OCI-LY3 (cell line): ENCODE measurements around the gene RAB7A.
A peak's percentile ranks its signal among the peaks of the same experiment; 100 is the strongest.

Experiments used
- H2AFZ ChIP-seq: fragments of 200-600, 300-600 bp; shearing (Covaris generic); 2 replicates; pipeline ENCODE4 v1.6.0; 2014; ENCODE audit warnings: antibody characterized with exemption, low read depth, low read length
- H3K27ac ChIP-seq: fragments of 200-600, 300-600 bp; sonication (generic); 2 replicates; pipeline ENCODE4 v1.5.1; 2014; ENCODE audit warnings: mild to moderate bottlenecking, low read length, moderate library complexity, mixed read lengths
- H3K27me3 ChIP-seq: fragments of 200-600, 300-600 bp; sonication (generic); 2 replicates; pipeline ENCODE4 v1.6.1; 2014; ENCODE audit warnings: low read depth, low read length, mixed read lengths
- H3K36me3 ChIP-seq: fragments of 200-600, 300-600 bp; sonication (generic); replicated peaks from 2 replicates; pipeline ENCODE3; 2014; ENCODE audit warnings: low read depth, low read length, mixed read lengths
- H3K4me1 ChIP-seq: fragments of 300-600, 200-600 bp; sonication (generic); 2 replicates; pipeline ENCODE4 v1.6.1; 2014; ENCODE audit warnings: low read length, mixed read lengths
- H3K4me2 ChIP-seq: fragments of 200-600, 300-600 bp; sonication (generic); 2 replicates; pipeline ENCODE4 v1.6.1; 2014; ENCODE audit warnings: low read length, mixed read lengths
- H3K4me3 ChIP-seq: fragments of 300-600, 200-600 bp; sonication (generic); 2 replicates; pipeline ENCODE4 v1.5.1; 2014; ENCODE audit warnings: antibody characterized with exemption, mild to moderate bottlenecking, low read length, moderate library complexity
- H3K79me2 ChIP-seq: fragments of 300-600, 200-600 bp; shearing (Covaris generic); 2 replicates; pipeline ENCODE4 v1.6.1; 2014; ENCODE audit warnings: mild to moderate bottlenecking, low read length, mixed read lengths
- H3K9ac ChIP-seq: fragments of 300-600, 200-600 bp; shearing (Covaris generic); 2 replicates; pipeline ENCODE4 v1.6.0; 2014; ENCODE audit warnings: mild to moderate bottlenecking, low read length, moderate library complexity
- H3K9me3 ChIP-seq: fragments of 200-600, 300-600 bp; shearing (Covaris generic); 2 replicates; pipeline ENCODE4 v1.6.1; 2014; ENCODE audit warnings: low read length, mixed read lengths; ENCODE audit not compliant: insufficient read depth
- H4K20me1 ChIP-seq: fragments of 200-600, 300-600 bp; sonication (generic); 2 replicates; pipeline ENCODE4 v1.6.1; 2016; ENCODE audit warnings: low read length, mixed read lengths; ENCODE audit not compliant: insufficient read depth
- CTCF ChIP-seq: fragments of 200-600, 300-600 bp; sonication (generic); IDR thresholded peaks from 2 replicates; pipeline ENCODE4 v1.5.1; 2014; ENCODE audit warnings: antibody characterized with exemption, low read length, low read depth
- EZH2phosphoT487 ChIP-seq: fragments of 200-600 bp; shearing (Covaris generic); IDR thresholded peaks from 2 replicates; pipeline ENCODE4 v1.6.1; 2018; ENCODE audit warnings: antibody characterized with exemption, mixed run types, low read depth

Gene RAB7A

GRCh38 chr3:128681369-128681829 lies 44.6 kb upstream of the RAB7A start:
- peak overlapping the region; percentile 92 for H2AFZ ChIP-seq
- H4K20me1 ChIP-seq, result no peaks in the 10 kb centered on the region
- H3K9me3 ChIP-seq, result no peaks in the 10 kb centered on the region
- H3K4me2 ChIP-seq, result peak overlapping the region; percentile 88
- H3K79me2 ChIP-seq, result no peaks in the 10 kb centered on the region; the same call in 1 of the 2 replicates
- no peak for TF ChIP-seq EZH2phosphoT487
- TF ChIP-seq CTCF, result no peak
- peak overlapping the region; percentile 84 for H3K27ac ChIP-seq
- H3K4me3 ChIP-seq, result peak overlapping the region; percentile 90
- H3K4me1 ChIP-seq, result peaks cover 14% of the 10 kb centered on the region
- no peaks in the 10 kb centered on the region for H3K36me3 ChIP-seq
- peak overlapping the region; percentile 94 for H3K9ac ChIP-seq
- no peaks in the 10 kb centered on the region for H3K27me3 ChIP-seq

DNA sequence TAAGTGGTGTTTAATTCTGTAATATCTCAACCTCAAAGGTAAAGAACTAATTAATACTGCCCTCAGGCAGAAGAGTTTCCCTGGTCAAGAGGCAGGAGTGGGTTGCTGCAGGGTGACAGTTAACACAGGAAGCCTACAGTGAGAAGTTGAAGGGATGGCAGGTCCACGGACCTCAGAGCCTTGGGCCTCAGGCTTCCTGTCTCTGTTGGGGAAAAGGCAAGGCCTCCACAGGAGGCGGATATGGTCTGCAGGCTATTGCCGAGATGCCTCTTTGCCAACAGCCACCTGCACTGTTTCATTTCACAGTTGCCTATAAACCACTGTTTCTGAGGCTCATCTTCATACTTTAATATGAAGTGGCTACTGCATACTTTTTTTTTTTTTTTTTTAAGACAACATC lies 42.0 kb upstream of the RAB7A start:
- Histone ChIP-seq H3K9ac (no peak overlapping the region), H3K4me1 (peaks cover 14% of the 10 kb centered on the region), H3K9me3 (no peaks in the 10 kb centered on the region), H4K20me1 (no peaks in the 10 kb centered on the region), H3K27ac (no peak overlapping the region), H2AFZ (no peak overlapping the region), H3K36me3 (no peaks in the 10 kb centered on the region), H3K4me3 (no peak overlapping the region), H3K27me3 (no peaks in the 10 kb centered on the region), H3K4me2 (no peak overlapping the region), H3K79me2 (no peaks in the 10 kb centered on the region; the same call in 1 of the 2 replicates)
- no peak for TF ChIP-seq EZH2phosphoT487
- no peak for TF ChIP-seq CTCF

GRCh38 chr3:128684986-128685726 lies 40.8 kb upstream of the RAB7A start:
- Histone ChIP-seq H4K20me1 (no peaks in the 10 kb centered on the region), H3K9me3 (no peaks in the 10 kb centered on the region), H3K4me1 (peaks cover 9% of the 10 kb centered on the region), H3K36me3 (no peaks in the 10 kb centered on the region), H3K4me2 (no peak overlapping the region), H2AFZ (no peak overlapping the region), H3K79me2 (no peaks in the 10 kb centered on the region; the same call in 1 of the 2 replicates), H3K27me3 (no peaks in the 10 kb centered on the region), H3K9ac (no peak overlapping the region), H3K27ac (no peak overlapping the region), H3K4me3 (no peak overlapping the region)
- no peak for TF ChIP-seq CTCF
- TF ChIP-seq EZH2phosphoT487, result no peak

- H3K27me3 ChIP-seq, result no peaks in the 10 kb centered on the region
- no peak for TF ChIP-seq EZH2phosphoT487
- TF ChIP-seq CTCF, result no peak
- no peaks in the 10 kb centered on the region for H3K36me3 ChIP-seq
- peaks cover 8% of the 10 kb centered on the region for H3K4me1 ChIP-seq
- H3K4me3 ChIP-seq, result no peak overlapping the region
- no peak overlapping the region for H3K4me2 ChIP-seq
- H2AFZ ChIP-seq, result no peak overlapping the region
- no peak overlapping the region for H3K27ac ChIP-seq
- no peak overlapping the region for H3K9ac ChIP-seq
- no peaks in the 10 kb centered on the region for H4K20me1 ChIP-seq
- H3K9me3 ChIP-seq, result no peaks in the 10 kb centered on the region
- no peaks in the 10 kb centered on the region for H3K79me2 ChIP-seq
Measured at GRCh38 chr3:128686465-128686864, 39.5 kb upstream of the RAB7A start.
